HG03175 (cell line): ENCODE results near the gene SLC19A2.

Experiments
- ATAC-seq: cut with Tn5 transposase; IDR thresholded peaks from one replicate; pipeline ENCODE4 v1.9.1; 2021; ENCODE audit warnings: mild to moderate bottlenecking, moderate library complexity; ENCODE audit not compliant: unreplicated experiment

The SLC19A2 gene

GRCh38 chr1:169414952-169415351 is 70.8 kb downstream of the SLC19A2 start:
- ATAC-seq = no peak
